Chondrocyte (in vitro differentiated cells): ENCODE results near the gene ADAM23. TPM values are rescaled to one million over a fixed set of nuclear protein-coding genes. Genes with fewer than 3 reads are reported as not detected.

Experiments
- DNase-seq: peaks from one replicate; pipeline ENCODE4 v3.0.0; 2021; ENCODE audit warnings: mixed read lengths, low spot score
- H3K27ac Mint-ChIP-seq: one replicate; pipeline ENCODE4 v1.8.0; 2021; ENCODE audit warnings: mild to moderate bottlenecking, moderate library complexity, mixed read lengths; ENCODE audit not compliant: unreplicated experiment
- H3K27me3 Mint-ChIP-seq: 2 replicates; pipeline ENCODE4 v1.8.0; 2021; ENCODE audit warnings: low read depth, mixed read lengths
- H3K36me3 Mint-ChIP-seq: 2 replicates; pipeline ENCODE4 v1.8.0; 2021; ENCODE audit warnings: low read depth, mixed read lengths
- H3K4me1 Mint-ChIP-seq: 2 replicates; pipeline ENCODE4 v1.8.0; 2021; ENCODE audit warnings: low read depth, mild to moderate bottlenecking, mixed read lengths
- H3K4me3 Mint-ChIP-seq: one replicate; pipeline ENCODE4 v1.8.0; 2021; ENCODE audit warnings: mild to moderate bottlenecking, moderate library complexity, mixed read lengths; ENCODE audit not compliant: unreplicated experiment
- H3K9me3 Mint-ChIP-seq: 2 replicates; pipeline ENCODE4 v1.8.0; 2021; ENCODE audit warnings: low read depth, mixed read lengths
- total RNA-seq: library from RNA; stranded (reverse); gene quantifications from 3 replicates; pipeline ENCODE4 v1.2.1, GENCODE V29; 2021
- TF ChIP-seq, protein P1 (sequence below): fragments of 200-600 bp; sonication (generic); IDR thresholded peaks from 2 replicates; pipeline ENCODE4 v1.5.0; 2021; ENCODE audit warnings: antibody characterized with exemption, mild to moderate bottlenecking, moderate library complexity

Gene ADAM23
- total RNA-seq, 1 donor from 2014 or later: 22.7 TPM

DNA sequence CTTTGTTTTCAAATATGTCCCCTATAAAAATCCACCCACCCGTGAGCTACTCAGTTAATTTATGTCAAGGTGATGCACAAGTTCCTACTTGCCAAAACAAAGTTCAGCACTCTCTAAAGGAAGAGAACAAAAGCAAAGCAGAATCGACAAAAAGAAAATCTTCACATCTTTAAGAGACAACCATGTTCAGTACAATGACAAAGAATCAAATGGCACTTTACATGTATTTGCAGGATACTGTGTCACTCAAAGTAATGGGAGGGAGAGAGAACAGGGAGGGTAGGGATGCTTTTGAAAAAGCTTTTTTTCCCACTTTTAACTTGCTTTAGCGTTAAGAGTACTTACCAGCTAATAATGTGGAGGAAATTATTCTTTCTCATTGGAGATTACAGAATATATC lies 159.9 kb downstream of the ADAM23 start:
- TF ChIP-seq, protein P1, sequence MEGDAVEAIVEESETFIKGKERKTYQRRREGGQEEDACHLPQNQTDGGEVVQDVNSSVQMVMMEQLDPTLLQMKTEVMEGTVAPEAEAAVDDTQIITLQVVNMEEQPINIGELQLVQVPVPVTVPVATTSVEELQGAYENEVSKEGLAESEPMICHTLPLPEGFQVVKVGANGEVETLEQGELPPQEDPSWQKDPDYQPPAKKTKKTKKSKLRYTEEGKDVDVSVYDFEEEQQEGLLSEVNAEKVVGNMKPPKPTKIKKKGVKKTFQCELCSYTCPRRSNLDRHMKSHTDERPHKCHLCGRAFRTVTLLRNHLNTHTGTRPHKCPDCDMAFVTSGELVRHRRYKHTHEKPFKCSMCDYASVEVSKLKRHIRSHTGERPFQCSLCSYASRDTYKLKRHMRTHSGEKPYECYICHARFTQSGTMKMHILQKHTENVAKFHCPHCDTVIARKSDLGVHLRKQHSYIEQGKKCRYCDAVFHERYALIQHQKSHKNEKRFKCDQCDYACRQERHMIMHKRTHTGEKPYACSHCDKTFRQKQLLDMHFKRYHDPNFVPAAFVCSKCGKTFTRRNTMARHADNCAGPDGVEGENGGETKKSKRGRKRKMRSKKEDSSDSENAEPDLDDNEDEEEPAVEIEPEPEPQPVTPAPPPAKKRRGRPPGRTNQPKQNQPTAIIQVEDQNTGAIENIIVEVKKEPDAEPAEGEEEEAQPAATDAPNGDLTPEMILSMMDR: no peak
- Mint-ChIP-seq H3K4me3 (no peak overlapping the region), H3K36me3 (no peaks in the 10 kb centered on the region), H3K27ac (no peak overlapping the region), H3K9me3 (no peaks in the 10 kb centered on the region), H3K4me1 (no peaks in the 10 kb centered on the region), H3K27me3 (no peaks in the 10 kb centered on the region)
- DNase-seq: no peak

DNA sequence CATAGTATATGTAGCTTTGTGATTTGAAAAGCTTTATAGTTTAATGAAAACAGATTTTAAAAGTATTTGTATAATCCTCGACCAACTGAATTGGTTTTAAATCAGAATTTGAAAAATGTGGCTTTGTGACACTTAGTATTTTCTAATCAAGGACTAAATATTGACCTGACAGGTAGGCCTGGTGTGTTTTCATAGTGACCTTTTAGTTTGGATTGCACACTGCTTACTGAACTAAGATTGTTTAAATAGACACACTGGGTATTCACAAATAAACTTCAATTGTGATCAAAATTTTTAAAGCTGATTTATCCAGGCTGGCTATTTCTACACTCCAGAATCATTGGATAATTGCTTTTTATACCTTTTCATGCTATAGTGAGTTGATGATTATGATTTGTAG lies 167.1 kb downstream of the ADAM23 start:
- no peak overlapping the region for H3K27ac Mint-ChIP-seq
- H3K9me3 Mint-ChIP-seq: no peaks in the 10 kb centered on the region
- TF ChIP-seq, protein P1: no peak
- no peak for DNase-seq
- peaks cover 5% of the 10 kb centered on the region for H3K4me1 Mint-ChIP-seq
- no peaks in the 10 kb centered on the region for H3K27me3 Mint-ChIP-seq
- H3K4me3 Mint-ChIP-seq: no peak overlapping the region
- H3K36me3 Mint-ChIP-seq: no peaks in the 10 kb centered on the region

DNA sequence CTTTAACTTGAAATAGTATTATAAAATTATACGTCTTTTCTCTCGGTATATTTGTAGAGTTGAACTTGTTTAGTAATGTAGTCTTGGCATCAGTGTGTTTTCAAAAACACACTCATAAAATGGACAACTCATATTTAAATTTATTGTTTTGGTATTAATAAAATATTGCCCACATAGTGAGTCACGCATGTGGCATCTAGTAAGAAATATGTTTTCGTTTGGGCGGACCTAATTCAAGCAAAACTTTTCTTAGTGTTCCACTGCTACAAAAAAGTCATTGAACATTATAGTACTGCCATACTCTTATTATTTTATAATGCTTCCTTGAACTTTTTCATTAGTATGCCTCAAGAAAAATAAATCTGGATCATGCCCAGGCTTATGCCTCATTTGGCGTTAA lies 167.9 kb downstream of the ADAM23 start:
- no peak for DNase-seq
- H3K4me1 Mint-ChIP-seq: peaks cover 5% of the 10 kb centered on the region
- no peaks in the 10 kb centered on the region for H3K9me3 Mint-ChIP-seq
- H3K27ac Mint-ChIP-seq: no peak overlapping the region
- no peak overlapping the region for H3K4me3 Mint-ChIP-seq
- no peaks in the 10 kb centered on the region for H3K27me3 Mint-ChIP-seq
- H3K36me3 Mint-ChIP-seq: no peaks in the 10 kb centered on the region
- TF ChIP-seq, protein P1: no peak

DNA sequence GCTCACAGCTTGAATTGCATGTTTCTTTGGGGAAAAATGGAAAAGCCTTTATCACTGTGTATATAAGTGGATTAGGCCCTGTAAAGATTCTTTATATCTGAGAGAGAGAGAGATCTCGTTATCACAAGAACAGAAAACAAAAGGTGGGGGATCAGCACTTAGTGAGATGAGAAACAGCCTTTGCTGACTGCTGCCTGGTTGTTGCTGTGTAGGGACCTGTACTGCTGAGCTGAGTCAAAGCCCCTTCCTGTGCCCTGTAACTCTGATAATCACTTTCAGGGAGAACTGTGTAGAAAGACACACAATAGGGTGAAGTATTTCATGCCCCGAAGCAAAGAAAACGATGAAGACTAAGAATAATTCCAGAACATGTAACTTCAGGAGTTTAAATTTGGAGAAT lies 168.4 kb downstream of the ADAM23 start:
- no peak overlapping the region for H3K27ac Mint-ChIP-seq
- no peaks in the 10 kb centered on the region for H3K27me3 Mint-ChIP-seq
- H3K9me3 Mint-ChIP-seq: no peaks in the 10 kb centered on the region

DNA sequence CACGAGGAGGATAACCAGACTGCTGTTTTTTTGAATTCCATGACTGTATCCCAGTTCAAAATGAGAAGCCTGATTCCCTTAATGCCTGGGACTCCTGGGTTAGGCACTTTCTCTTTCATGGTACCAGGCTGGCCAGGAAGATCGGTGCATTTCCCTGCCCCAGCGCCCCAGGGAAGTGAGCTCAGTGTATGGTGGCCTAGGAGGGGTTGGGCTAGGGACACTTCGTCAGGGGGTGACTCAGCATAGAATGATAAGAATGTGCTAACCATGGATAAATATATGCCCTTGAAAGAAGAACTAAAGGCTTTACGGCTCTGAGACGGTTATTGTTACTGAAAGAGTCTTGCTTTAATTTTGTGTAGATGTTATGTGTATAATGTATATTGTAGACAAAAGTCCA lies 171.5 kb downstream of the ADAM23 start:
- TF ChIP-seq, protein P1: no peak
- Mint-ChIP-seq H3K9me3 (no peaks in the 10 kb centered on the region), H3K27me3 (no peaks in the 10 kb centered on the region), H3K4me3 (no peak overlapping the region), H3K36me3 (no peaks in the 10 kb centered on the region), H3K27ac (no peak overlapping the region), H3K4me1 (peaks cover 5% of the 10 kb centered on the region)
- DNase-seq: no peak

More for the DNA sequence above, 168.4 kb downstream of the ADAM23 start:
- DNase-seq: no peak
- TF ChIP-seq, protein P1: no peak
- H3K4me3 Mint-ChIP-seq: no peak overlapping the region
- H3K4me1 Mint-ChIP-seq: peaks cover 5% of the 10 kb centered on the region
- no peaks in the 10 kb centered on the region for H3K36me3 Mint-ChIP-seq
